HG03196 (cell line): ENCODE results near the gene VDR.
"Not testable (repeated sequence)": the region's sequence is repeated elsewhere in the genome, so short reads cannot be mapped to it uniquely, and the experiment has no call there.

Experiments used
- ATAC-seq: cut with Tn5 transposase; IDR thresholded peaks from one replicate; pipeline ENCODE4 v1.9.1; 2021; ENCODE audit not compliant: unreplicated experiment

Gene VDR

DNA sequence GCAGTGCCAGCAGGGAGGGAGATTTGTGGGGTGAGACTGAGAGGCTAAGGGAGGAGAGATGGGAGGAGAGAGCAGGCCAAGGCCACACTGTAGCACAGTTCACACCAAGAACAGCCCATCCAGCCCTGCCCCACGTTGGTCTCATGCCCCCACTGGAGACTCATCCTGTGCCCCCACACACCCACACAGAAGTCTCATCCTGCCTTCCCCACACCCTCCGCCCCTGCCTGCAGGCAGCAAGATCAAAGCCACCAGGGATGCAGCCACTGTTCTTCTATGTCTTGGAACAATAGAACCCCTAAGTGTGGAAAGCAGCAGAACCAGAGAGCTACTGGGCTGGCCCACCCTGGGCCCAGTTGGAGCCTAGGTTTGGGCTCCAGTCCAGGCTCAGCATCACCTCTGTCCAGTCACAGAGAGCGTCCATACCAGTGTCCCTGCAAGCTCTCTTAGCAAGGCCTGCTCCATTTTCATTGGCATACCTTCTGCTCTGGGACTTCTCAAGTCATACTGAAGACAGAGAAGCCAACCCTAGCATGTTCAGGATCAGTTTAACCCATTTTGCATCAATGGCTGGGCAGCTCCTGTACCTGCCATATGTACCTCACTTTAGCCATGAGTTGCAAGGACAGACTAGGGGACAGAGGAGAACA lies 53.4 kb downstream of the VDR start:
- no peak for ATAC-seq

DNA sequence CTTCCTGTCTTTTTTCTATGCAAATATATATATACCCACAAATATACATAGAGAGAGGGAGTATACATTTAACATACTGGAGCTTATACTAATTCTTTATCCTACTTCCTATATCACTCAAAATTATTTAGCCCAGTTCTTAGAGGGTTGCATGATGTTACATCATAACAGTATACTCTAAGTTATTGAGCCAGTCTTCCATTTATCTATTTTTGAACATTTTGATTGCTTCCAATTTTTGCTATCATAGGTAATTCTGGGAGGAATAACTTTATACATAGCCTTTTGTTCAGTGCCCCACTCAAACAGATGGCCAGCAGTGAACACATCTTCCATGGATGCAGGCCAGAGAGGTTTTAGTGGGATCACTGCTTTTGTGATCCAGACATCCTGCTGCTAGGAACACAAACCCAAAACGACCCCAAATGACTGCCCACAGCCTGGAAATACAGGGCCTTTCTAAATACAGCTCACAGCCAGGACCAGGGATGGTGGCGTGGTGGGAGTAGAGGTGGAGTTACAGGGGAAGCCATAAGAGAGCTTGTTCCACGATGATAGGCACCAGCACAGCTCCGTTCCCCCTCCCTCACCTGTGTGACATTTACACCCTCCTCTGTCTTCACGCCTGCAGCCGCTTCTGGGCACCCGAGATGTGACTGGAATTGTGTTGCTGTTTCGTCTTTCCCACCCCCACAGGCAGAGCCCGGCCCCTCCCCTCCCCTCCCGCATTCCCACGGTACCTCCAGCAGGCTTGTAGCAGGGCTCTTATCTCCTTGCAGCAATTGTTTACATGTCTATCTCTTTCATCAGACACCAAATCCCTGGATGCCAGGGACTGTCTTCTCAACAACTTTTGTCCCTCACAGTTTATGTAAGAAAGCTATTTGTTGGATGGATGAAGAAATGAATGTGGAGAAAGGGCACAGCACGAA lies 54.4 kb downstream of the VDR start:
- no peak for ATAC-seq

- no peak for ATAC-seq
Observed at GRCh38 chr12:47849261-47849660, 55.5 kb downstream of the VDR start.

DNA sequence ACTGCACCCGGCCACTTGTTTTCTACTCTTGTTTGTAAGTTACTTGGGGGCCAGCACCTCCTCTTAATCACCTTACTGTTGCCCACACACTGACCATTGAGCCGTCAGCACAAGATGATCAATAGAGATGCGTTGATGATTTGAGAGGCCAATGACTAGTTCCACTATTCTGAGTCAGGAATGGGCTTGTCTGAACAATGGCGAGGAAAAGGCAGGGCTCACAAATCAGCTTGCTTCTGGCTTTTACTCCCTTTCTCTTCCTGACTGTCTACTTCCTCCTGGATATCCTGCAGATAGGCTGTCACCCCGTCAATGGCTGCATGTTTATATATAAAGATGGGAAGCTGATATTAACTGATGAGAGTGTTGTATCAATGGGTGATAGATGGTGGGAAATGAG lies 55.9 kb downstream of the VDR start:
- no peak for ATAC-seq

DNA sequence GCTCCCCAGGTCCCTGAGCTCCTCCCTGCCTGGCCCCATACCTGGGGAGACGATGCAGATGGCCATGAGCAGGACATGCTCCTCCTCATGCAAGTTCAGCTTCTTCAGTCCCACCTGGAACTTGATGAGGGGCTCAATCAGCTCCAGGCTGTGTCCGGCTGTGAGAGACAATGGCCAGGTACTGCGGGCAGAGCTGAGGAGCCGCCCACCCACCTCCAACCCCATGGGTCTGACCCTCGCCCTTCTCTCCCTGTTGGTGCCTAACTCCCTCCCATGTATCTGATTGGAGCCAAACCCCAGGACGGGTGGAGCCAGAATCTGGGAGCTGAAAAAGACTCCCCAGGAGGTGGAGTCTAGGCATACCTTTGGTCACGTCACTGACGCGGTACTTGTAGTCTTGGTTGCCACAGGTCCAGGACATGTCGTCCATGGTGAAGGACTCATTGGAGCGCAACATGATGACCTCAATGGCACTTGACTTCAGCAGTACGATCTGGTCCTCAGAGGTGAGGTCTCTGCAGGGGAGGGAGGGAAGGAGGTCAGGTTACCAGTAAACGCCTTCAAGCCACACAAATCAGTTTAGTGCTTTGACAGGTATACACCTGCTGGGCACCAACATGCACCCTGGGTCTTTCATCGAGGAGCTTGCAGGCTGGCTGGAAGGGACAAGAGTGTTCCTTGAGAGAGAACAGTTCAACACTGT lies 58.3 kb downstream of the VDR start:
- ATAC-seq = no peak

DNA sequence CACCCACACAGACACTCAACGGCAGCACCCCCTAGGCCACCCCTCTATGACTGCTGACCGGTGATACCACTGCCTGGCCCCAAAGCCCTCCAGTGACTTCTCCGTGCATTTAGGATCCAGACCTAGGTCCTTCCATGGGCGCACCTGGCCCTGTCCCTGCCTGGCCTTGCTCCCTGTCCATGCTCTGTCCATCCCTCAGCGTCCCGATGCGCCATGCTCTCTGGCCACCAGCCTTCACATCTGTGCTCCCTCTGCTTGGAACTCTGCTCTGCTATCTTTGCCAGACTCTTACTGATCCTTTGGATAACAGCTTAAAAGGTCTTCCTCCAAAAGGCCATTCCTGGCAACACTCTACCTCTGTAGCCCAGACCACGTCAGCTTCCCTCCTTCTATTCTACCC lies 59.7 kb downstream of the VDR start:
- ATAC-seq = no peak

DNA sequence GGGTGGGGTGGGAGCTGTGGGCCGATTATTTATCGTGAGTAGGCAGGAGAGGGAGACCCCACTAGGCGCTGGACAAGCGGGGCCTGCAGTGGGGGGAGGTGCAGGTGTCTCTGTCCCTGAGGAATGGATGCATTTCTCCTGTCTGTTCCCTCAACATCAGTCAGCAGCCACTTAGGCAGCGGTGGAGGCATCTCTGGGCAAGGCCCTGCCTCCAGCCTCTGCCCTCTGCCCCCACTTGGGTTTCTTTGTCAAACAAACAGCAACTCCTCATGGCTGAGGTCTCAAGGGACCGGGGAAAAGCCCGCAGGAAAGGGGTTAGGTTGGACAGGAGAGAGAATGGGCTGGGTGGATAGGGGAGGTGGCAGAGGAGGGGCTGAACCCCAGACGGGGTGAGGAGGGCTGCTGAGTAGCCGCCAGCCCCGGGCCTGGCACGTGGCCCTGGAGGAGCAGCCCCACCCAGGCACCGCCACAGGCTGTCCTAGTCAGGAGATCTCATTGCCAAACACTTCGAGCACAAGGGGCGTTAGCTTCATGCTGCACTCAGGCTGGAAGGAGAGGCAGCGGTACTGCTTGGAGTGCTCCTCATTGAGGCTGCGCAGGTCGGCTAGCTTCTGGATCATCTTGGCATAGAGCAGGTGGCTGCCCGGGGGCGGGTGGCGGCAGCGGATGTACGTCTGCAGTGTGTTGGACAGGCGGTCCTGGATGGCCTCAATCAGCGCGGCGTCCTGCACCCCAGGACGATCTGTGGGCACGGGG lies 60.4 kb downstream of the VDR start:
- no peak for ATAC-seq

DNA sequence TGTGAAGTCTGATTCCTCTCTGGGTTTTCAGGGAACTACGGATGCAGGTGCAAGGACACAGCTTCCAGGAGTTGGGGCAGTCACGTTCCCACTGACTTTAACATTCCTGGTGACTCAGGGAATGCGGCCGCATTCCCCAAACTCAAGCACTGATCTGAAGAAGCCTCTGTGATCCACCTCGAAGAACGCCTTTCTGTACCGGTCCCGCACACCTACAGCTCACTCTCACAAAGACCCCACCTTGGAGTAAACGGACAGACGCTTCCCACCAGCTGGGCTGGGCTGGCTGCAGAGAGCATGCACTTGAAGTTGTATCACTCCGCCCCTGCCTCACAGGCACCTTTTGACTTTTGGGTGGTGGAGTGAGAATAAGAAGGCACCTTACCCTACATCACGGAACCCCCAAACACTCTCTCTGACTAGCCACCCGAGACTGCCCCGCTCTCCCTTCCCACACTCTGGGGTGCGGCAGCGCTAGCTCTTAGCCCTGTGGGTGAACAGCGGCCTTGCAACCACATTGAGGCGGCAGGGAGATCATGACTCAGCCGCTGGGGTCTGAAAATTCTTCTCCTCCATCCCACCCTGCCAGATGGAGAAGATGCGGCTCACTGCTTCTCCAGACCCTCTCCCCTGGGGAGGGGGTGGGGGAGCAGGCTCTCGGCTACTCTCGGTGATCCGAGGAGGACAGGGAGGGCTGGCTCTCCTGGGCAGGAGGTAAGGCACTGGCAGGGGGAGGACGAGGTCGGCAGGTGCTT lies 61.4 kb downstream of the VDR start:
- no peak for ATAC-seq

DNA sequence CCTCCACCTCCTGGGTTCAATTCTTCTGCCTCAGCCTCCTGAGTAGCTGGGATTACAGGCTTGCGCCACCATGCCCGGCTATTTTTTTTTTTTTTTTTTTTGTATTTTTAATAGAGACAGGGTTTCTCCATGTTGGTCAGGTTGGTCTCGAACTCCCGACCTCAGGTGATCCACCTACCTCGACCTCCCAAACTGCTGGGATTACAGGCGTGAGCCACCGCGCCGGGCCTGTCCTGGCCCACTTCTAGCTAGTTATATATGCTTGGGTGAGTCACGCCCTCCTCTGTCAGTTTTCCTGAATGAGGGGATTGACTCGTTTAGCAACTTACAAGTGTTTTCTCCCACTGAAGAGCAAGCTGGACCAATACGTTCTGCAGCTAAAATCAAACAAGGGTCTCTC lies 62.3 kb downstream of the VDR start:
- not testable (repeated sequence) for ATAC-seq

DNA sequence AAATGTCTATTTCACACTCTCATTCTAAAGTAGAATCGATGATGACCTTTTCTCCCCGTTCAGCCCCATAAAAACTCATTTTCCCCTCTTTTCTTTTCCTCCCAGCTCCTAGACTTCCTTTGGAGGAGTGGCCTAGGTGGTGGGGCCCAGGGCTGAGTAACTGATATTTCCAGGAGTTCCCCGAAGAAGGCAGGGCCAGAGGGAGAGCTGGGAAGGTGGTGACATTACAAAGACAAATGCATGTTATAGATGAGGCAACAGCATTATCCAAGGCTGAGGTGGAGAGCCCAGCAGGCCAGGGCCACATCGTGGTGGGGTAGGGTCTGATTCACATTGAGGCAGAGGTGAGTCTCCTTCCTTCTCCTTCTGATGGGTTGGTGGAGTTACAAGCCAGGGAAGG lies 62.9 kb downstream of the VDR start:
- no peak for ATAC-seq

- ATAC-seq = no peak
Observed at GRCh38 chr12:47841501-47841900, 63.3 kb downstream of the VDR start.

- no peak for ATAC-seq
Observed at GRCh38 chr12:47840571-47840970, 64.2 kb downstream of the VDR start.

- ATAC-seq = no peak
Observed at GRCh38 chr12:47839214-47839876, 65.4 kb downstream of the VDR start.

GRCh38 chr12:47838286-47838931 lies 66.4 kb downstream of the VDR start:
- ATAC-seq = no peak

GRCh38 chr12:47837190-47838171 lies 67.3 kb downstream of the VDR start:
- ATAC-seq = no peak

DNA sequence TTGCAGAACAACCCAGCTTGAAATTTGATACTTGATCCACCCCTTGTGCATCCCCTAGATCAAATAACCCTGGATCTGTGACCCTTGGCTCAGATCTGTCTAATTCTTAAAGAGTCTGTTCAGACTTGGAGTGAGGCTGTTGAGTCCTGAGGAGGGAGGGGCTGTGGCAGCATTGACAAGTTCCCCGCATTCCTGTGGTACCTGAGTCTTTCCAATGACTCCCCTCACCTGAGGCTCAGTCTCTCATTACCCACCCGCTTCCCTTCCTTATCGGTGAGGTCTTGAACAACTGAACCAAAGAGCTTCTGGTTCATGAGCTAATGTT lies 69.0 kb downstream of the VDR start:
- ATAC-seq = no peak

- no peak for ATAC-seq
Observed at GRCh38 chr12:47835006-47835830, 69.6 kb downstream of the VDR start.
